ENCODE data around the gene PCDHB6.
"Not testable (repeated sequence)": the region's sequence is repeated elsewhere in the genome, so short reads cannot be mapped to it uniquely, and the experiment has no call there.

The PCDHB6 gene

DNA sequence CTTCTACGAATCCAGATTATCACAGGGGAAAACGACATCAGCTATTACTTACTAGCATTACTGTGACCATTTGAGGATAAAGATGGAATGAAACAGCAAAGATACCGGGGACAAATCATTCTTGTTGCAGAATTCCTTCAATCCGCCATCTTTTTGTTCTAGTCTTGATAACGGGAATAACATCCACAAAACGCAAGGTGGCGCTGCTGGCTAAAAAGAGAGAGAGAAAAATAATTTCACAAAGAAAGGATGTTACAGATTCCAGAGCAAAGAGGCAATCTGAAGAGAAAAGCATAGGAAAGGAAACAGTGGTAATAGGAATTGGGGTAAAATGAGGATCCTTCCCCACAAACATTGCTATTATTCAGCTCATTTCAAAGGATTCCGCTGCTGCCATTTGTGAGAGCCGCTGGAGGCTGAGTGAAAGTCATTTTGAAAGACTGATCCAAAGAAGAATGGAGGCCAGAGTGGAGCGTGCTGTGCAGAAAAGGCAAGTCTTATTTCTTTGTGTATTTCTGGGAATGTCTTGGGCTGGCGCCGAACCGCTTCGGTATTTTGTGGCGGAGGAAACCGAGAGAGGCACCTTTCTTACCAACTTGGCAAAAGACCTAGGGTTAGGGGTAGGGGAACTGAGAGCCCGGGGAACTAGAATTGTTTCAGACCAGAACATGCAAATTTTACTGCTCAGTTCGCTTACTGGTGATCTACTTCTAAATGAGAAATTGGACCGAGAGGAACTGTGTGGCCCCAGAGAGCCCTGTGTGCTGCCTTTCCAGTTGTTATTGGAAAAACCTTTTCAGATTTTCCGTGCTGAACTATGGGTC is 22.7 kb downstream of the PCDHB6 start, which contains the start of gene PCDHB7:
PCDHB7 (plus strand) TSS at position 264 of the 824 bp plus-strand sequence; CDS start at position 456, 192 bp downstream.
- peak; percentile 13 to 63 for DNase-seq

DNA sequence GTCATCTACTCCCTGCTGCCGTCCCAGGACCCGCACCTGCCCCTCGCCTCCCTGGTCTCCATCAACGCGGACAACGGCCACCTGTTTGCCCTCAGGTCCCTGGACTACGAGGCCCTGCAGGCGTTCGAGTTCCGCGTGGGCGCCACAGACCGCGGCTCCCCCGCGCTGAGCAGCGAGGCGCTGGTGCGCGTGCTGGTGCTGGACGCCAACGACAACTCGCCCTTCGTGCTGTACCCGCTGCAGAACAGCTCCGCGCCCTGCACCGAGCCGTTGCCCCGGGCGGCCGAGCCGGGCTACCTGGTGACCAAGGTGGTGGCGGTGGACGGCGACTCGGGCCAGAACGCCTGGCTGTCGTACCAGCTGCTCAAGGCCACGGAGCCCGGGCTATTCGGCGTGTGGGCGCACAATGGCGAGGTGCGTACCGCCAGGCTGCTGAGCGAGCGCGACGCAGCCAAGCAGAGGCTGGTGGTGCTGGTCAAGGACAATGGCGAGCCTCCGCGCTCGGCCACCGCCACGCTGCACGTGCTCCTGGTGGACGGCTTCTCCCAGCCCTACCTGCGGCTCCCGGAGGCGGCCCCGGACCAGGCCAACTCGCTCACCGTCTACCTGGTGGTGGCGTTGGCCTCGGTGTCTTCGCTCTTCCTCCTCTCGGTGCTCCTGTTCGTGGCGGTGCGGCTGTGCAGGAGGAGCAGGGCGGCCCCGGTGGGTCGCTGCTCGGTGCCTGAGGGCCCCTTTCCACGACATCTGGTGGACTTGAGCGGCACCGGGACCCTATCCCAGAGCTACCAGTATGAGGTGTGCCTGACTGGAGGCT is 24.6 kb downstream of the PCDHB6 start:
- DNase-seq: not testable (repeated sequence)

DNA sequence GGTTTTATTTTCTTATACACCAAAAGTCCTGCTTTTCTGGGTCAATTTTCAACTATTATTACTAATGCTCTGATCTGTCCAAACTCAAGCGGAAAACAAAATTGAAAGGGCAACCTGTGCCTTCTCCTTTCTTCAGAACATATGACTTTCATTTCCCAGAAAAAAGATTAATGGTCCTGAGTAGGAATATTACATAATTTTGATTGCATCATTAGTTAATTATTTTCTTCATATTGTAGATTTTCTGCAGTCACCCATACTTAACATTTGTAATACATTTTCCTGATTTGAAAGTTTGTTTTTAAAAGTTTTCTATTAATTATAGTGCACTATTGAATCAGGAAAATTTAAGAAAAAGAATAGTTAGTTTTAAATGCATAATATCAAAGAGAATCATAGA is 26.1 kb downstream of the PCDHB6 start:
- DNase-seq: no peak

DNA sequence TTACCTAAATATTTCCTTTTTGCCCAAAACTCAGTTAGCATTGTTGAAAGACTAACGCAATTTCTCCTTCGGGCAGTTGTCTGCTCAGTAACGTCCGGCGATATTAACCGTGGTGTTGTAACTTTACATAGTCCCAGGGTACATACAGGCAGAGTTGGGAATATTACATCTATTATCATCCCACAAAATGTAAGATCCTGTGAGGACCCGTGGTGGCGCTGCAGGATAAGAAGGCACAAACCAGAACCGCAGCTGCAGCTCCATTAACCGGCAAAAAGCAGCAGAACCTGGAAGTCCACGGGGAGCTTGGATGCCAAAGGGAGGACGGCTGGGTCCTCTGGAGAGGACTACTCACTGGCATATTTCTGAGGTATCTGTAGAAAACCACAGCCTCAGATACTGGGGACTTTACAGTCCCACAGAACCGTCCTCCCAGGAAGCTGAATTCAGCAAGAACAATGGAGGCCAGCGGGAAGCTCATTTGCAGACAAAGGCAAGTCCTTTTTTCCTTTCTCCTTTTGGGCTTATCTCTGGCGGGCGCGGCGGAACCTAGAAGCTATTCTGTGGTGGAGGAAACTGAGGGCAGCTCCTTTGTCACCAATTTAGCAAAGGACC is 27.8 kb downstream of the PCDHB6 start, which contains the start of gene PCDHB8:
PCDHB8 (plus strand) TSS at position 214 of the 615 bp plus-strand sequence; CDS start at position 459, 245 bp downstream.
- DNase-seq: peak in 1 of 2 experiments; percentile 64

DNA sequence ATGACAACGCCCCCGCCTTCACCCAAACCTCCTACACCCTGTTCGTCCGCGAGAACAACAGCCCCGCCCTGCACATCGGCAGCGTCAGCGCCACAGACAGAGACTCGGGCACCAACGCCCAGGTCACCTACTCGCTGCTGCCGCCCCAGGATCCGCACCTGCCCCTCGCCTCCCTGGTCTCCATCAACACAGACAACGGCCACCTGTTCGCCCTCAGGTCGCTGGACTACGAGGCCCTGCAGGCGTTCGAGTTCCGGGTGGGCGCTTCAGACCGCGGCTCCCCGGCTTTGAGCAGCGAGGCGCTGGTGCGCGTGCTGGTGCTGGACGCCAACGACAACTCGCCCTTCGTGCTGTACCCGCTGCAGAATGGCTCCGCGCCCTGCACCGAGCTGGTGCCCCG is 29.5 kb downstream of the PCDHB6 start:
- not testable (repeated sequence) for DNase-seq

GRCh38 chr5:141179876-141180275 is 30.0 kb downstream of the PCDHB6 start:
- not testable (repeated sequence) for DNase-seq

DNA sequence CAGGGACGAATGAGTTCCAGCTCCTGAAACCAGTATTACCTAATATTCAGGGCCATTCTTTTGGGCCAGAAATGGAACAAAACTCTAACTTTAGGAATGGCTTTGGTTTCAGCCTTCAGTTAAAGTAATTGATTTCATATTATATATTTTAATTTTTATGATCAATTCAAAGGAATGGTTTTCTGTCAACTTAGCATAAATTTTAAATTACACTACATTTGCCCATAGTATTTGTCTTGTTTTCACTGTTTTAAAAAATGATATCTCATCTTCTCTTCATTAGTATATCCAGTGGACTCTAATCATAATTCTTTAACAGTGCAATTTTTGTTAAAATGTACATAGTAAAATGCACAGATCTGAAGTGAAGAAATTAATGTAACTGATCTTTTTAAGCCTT is 30.5 kb downstream of the PCDHB6 start:
- DNase-seq: no peak

- peak; percentile 75 to 80 for DNase-seq
Measured at GRCh38 chr5:141182248-141182647, 32.4 kb downstream of the PCDHB6 start, which contains the start of gene PCDHB16. Gene PCDHB16, plus strand, starts transcription at chr5:141182387. Its CDS starts 173 bp downstream, at chr5:141182560.

GRCh38 chr5:141184117-141184855 is 34.4 kb downstream of the PCDHB6 start:
- DNase-seq: not testable (repeated sequence)

GRCh38 chr5:141186897-141187512 is 37.1 kb downstream of the PCDHB6 start, which contains the start of gene PCDHB9:
Gene PCDHB9, plus strand, starts transcription at chr5:141187161. Its CDS starts 158 bp downstream, at chr5:141187319.
- DNase-seq: peak; percentile 8 to 46

DNA sequence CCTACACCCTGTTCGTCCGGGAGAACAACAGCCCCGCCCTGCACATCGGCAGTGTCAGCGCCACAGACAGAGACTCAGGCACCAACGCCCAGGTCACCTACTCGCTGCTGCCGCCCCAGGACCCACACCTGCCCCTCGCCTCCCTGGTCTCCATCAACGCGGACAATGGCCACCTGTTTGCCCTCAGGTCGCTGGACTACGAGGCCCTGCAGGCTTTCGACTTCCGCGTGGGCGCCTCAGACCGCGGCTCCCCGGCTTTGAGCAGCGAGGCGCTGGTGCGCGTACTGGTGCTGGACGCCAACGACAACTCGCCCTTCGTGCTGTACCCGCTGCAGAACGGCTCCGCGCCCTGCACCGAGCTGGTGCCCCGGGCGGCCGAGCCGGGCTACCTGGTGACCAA is 38.8 kb downstream of the PCDHB6 start:
- not testable (repeated sequence) for DNase-seq

- DNase-seq: not testable (repeated sequence)
Measured at GRCh38 chr5:141189131-141189530, 39.3 kb downstream of the PCDHB6 start.

GRCh38 chr5:141192110-141192725 is 42.4 kb downstream of the PCDHB6 start, which contains the start of gene PCDHB10:
Gene PCDHB10, plus strand, starts transcription at chr5:141192353. Its CDS starts 200 bp downstream, at chr5:141192553.
- DNase-seq: peak in 1 of 2 experiments; percentile 72

DNA sequence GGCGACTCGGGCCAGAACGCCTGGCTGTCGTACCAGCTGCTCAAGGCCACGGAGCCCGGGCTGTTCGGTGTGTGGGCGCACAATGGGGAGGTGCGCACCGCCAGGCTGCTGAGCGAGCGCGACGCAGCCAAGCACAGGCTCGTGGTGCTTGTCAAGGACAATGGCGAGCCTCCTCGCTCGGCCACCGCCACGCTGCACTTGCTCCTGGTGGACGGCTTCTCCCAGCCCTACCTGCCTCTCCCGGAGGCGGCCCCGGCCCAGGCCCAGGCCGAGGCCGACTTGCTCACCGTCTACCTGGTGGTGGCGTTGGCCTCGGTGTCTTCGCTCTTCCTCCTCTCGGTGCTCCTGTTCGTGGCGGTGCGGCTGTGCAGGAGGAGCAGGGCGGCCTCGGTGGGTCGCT is 44.5 kb downstream of the PCDHB6 start:
- DNase-seq: not testable (repeated sequence)

- DNase-seq: no peak
Measured at GRCh38 chr5:141196363-141196762, 46.5 kb downstream of the PCDHB6 start.

- peak; percentile 41 to 72 for DNase-seq
Measured at GRCh38 chr5:141199359-141200235, 49.7 kb downstream of the PCDHB6 start, which contains the start of gene PCDHB11. Gene PCDHB11, plus strand, starts transcription at chr5:141199627. Its CDS starts 148 bp downstream, at chr5:141199775.

GRCh38 chr5:141201126-141201525 is 51.3 kb downstream of the PCDHB6 start:
- DNase-seq: not testable (repeated sequence)

DNA sequence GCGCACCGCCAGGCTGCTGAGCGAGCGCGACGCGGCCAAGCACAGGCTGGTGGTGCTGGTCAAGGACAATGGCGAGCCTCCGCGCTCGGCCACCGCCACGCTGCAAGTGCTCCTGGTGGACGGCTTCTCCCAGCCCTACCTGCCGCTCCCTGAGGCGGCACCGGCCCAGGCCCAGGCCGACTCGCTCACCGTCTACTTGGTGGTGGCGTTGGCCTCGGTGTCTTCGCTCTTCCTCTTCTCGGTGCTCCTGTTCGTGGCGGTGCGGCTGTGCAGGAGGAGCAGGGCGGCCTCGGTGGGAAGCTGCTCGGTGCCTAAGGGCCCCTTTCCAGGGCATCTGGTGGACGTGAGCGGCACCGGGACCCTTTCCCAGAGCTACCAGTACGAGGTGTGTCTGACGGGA is 51.8 kb downstream of the PCDHB6 start:
- DNase-seq: not testable (repeated sequence)
